A673 (cell line): ENCODE data around the gene SVIL. TPM values are rescaled to one million over a fixed set of nuclear protein-coding genes. Genes with fewer than 3 reads are reported as not detected.

ENCODE experiments used
- BruUV-seq: library from RNA; stranded (reverse); fragments of 400-500 nt; replicated peaks from 2 replicates; lab custom pipeline; 2021; lab: Mats Ljungman, UMichigan
- CTCF ChIA-PET: fragments of 300-600 bp; sonication (Branson Sonifier 250); formaldehyde crosslinking; loops from one replicate; lab custom pipeline; 2022; ENCODE audit warnings: antibody characterized with exemption; lab: Charles Lee
- POLR2A ChIA-PET: fragments of 300-600 bp; sonication (Branson Sonifier 250); formaldehyde crosslinking; loops from one replicate; lab custom pipeline; 2022; ENCODE audit warnings: antibody characterized with exemption; ENCODE audit not compliant: low non-redundant PET; lab: Charles Lee
- DNase-seq: peaks from one replicate; pipeline ENCODE4 v3.0.0-alpha.2; 2015; ENCODE audit warnings: low spot score
- H3K27ac ChIP-seq: fragments of 200-600 bp; sonication (generic); 2 replicates; pipeline ENCODE4 v1.5.1; 2016; ENCODE audit warnings: mixed run types, low read depth, mild to moderate bottlenecking, mixed read lengths, antibody characterized with exemption, low read length; ENCODE audit not compliant: poor library complexity, severe bottlenecking
- H3K27me3 ChIP-seq: fragments of 200-600 bp; sonication (generic); replicated peaks from 2 replicates; pipeline ENCODE4 v1.6.1; 2017; ENCODE audit warnings: mixed run types, low read depth, mild to moderate bottlenecking, mixed read lengths, antibody characterized with exemption, low read length; ENCODE audit not compliant: insufficient read depth, poor library complexity
- H3K36me3 ChIP-seq: fragments of 200-600 bp; sonication (generic); 2 replicates; pipeline ENCODE4 v1.6.1; 2016; ENCODE audit warnings: mixed run types, mild to moderate bottlenecking, mixed read lengths, antibody characterized with exemption, low read length; ENCODE audit not compliant: insufficient read depth, poor library complexity, severe bottlenecking
- H3K4me1 ChIP-seq: fragments of 200-600 bp; sonication (generic); 2 replicates; pipeline ENCODE4 v1.6.1; 2017; ENCODE audit warnings: mixed run types, mild to moderate bottlenecking, mixed read lengths, antibody characterized with exemption, low read length; ENCODE audit not compliant: insufficient read depth, poor library complexity, severe bottlenecking
- H3K4me3 ChIP-seq: fragments of 200-600 bp; sonication (generic); 2 replicates; pipeline ENCODE4 v1.5.1; 2016; ENCODE audit warnings: low read depth, mixed run types, mild to moderate bottlenecking, mixed read lengths, low read length; ENCODE audit not compliant: poor library complexity, severe bottlenecking
- H3K9me3 ChIP-seq: fragments of 200-600 bp; sonication (generic); 2 replicates; pipeline ENCODE4 v1.6.1; 2016; ENCODE audit warnings: mixed run types, low read depth, mild to moderate bottlenecking, mixed read lengths, antibody characterized with exemption, low read length; ENCODE audit not compliant: poor library complexity, severe bottlenecking
- CTCF ChIP-seq: fragments of 300-800, 200-600 bp; sonication (generic); conservative IDR thresholded peaks from 2 replicates; pipeline ENCODE4 v1.5.1; 2017; ENCODE audit warnings: low read depth, mild to moderate bottlenecking, antibody characterized with exemption, low read length, moderate library complexity, mixed read lengths
- EZH2 ChIP-seq: fragments of 200-600 bp; sonication (generic); IDR thresholded peaks from 2 replicates; pipeline ENCODE4 v1.6.1; 2017; ENCODE audit warnings: borderline replicate concordance, low read depth, mild to moderate bottlenecking, mixed read lengths, antibody characterized with exemption, low read length; ENCODE audit not compliant: poor library complexity, severe bottlenecking
- intact Hi-C: fragments of 100-400 bp; cut with micrococcal nuclease; formaldehyde crosslinking; loops from one replicate; pipeline ENCODE4 v1.10.0; 2022; ENCODE audit not compliant: unreplicated experiment
- total RNA-seq: library from RNA; stranded (reverse); gene quantifications from 2 replicates; pipeline ENCODE4 v1.2.3, GENCODE V29; 2021

Gene SVIL
- total RNA-seq, 1 experiment from 2014 or later = 31.9 TPM

- CTCF ChIA-PET = no interaction called here
- TF ChIP-seq CTCF (no peak), EZH2 (no peak)
- Histone ChIP-seq H3K4me3 (no peak overlapping the region), H3K36me3 (no peaks in the 10 kb centered on the region), H3K4me1 (no peaks in the 10 kb centered on the region), H3K27ac (no peak overlapping the region), H3K9me3 (no peaks in the 10 kb centered on the region), H3K27me3 (no peaks in the 10 kb centered on the region)
- BruUV-seq = no TSS peak
- intact Hi-C loops = no loop called here
- no peak for DNase-seq
- POLR2A ChIA-PET = no interaction called here
Observed at GRCh38 chr10:29501692-29502091, 133.1 kb downstream of the SVIL start.

- TF ChIP-seq CTCF (no peak), EZH2 (no peak)
- Histone ChIP-seq H3K4me1 (peaks cover 12% of the 10 kb centered on the region), H3K27ac (no peak overlapping the region), H3K9me3 (no peaks in the 10 kb centered on the region), H3K36me3 (no peaks in the 10 kb centered on the region), H3K4me3 (no peak overlapping the region), H3K27me3 (no peaks in the 10 kb centered on the region)
- DNase-seq = no peak
- no TSS peak for BruUV-seq
- intact Hi-C loops = loop anchor here (5.0 kb wide), 2 partner anchors 53 to 123 kb away; no protein-coding TSS in a partner anchor
- ChIA-PET CTCF (no interaction called here), POLR2A (no interaction called here)
Observed at GRCh38 chr10:29499993-29500537, 134.7 kb downstream of the SVIL start.

- POLR2A ChIA-PET = interaction anchor here (0.6 kb wide), 1 partner anchor 105 kb away, joined by 4 read pairs; no protein-coding TSS in a partner anchor
Observed at GRCh38 chr10:29496341-29497162, 138.2 kb downstream of the SVIL start.

More at GRCh38 chr10:29496341-29497162, 138.2 kb downstream of the SVIL start:
- no peak overlapping the region for H3K27ac ChIP-seq
- peaks cover 4% of the 10 kb centered on the region for H3K36me3 ChIP-seq
- BruUV-seq = no TSS peak
- TF ChIP-seq CTCF (peak; percentile 98), EZH2 (no peak)
- intact Hi-C loops = loop anchor here (2.0 to 5.0 kb wide), 3 partner anchors 49 to 119 kb away; no protein-coding TSS in a partner anchor
- CTCF ChIA-PET = interaction anchor here (0.5 to 2.4 kb wide), 10 partner anchors 14 to 1119 kb away, joined by 3 to 12 read pairs (median 3); no protein-coding TSS in a partner anchor
- H3K9me3 ChIP-seq = no peaks in the 10 kb centered on the region
- H3K27me3 ChIP-seq = no peaks in the 10 kb centered on the region
- peaks cover 12% of the 10 kb centered on the region for H3K4me1 ChIP-seq
- no peak overlapping the region for H3K4me3 ChIP-seq
- DNase-seq = peak; percentile 86
